Inflammatory macrophage (primary cell): ENCODE results near the gene MAP3K7.

Experiments used
- DNase-seq, 2 donors: peaks; one replicate each; pipeline ENCODE4 v3.0.0-alpha.2; 2020 to 2022

MAP3K7 gene

GRCh38 chr6:90523779-90524310 is 63.0 kb downstream of the MAP3K7 start:
- DNase-seq, result no peak

GRCh38 chr6:90521955-90522354 is 64.9 kb downstream of the MAP3K7 start:
- no peak for DNase-seq

- no peak for DNase-seq
These were observed 70.7 kb downstream of the MAP3K7 start for GRCh38 chr6:90516074-90516660.

GRCh38 chr6:90514496-90514895 is 72.4 kb downstream of the MAP3K7 start:
- no peak for DNase-seq

- DNase-seq, result no peak
These were observed 78.1 kb downstream of the MAP3K7 start for GRCh38 chr6:90508753-90509152.

GRCh38 chr6:90502866-90503407 is 83.9 kb downstream of the MAP3K7 start:
- DNase-seq, result no peak

- DNase-seq, result no peak
These were observed 84.5 kb downstream of the MAP3K7 start for GRCh38 chr6:90502381-90502780.

- DNase-seq, result no peak
These were observed 86.4 kb downstream of the MAP3K7 start for GRCh38 chr6:90500458-90500857.

- no peak for DNase-seq
These were observed 89.5 kb downstream of the MAP3K7 start for GRCh38 chr6:90497411-90497810.

GRCh38 chr6:90496258-90497016 is 90.4 kb downstream of the MAP3K7 start:
- DNase-seq, result no peak

- DNase-seq, result no peak
These were observed 91.6 kb downstream of the MAP3K7 start for GRCh38 chr6:90495216-90495817.

GRCh38 chr6:90494067-90494780 is 92.6 kb downstream of the MAP3K7 start:
- no peak for DNase-seq

- DNase-seq, result no peak
These were observed 93.5 kb downstream of the MAP3K7 start for GRCh38 chr6:90493332-90493731.

- no peak for DNase-seq
These were observed 94.1 kb downstream of the MAP3K7 start for GRCh38 chr6:90492798-90493197.

GRCh38 chr6:90492369-90492768 is 94.5 kb downstream of the MAP3K7 start:
- DNase-seq, result no peak

- DNase-seq, result no peak
These were observed 96.7 kb downstream of the MAP3K7 start for GRCh38 chr6:90490030-90490716.

GRCh38 chr6:90488816-90489215 is 98.1 kb downstream of the MAP3K7 start:
- no peak for DNase-seq

GRCh38 chr6:90485635-90486277 is 101.1 kb downstream of the MAP3K7 start:
- peak; percentile 12 to 42 for DNase-seq

GRCh38 chr6:90484903-90485302 is 102.0 kb downstream of the MAP3K7 start:
- no peak for DNase-seq

- DNase-seq, result no peak
These were observed 102.5 kb downstream of the MAP3K7 start for GRCh38 chr6:90484385-90484784.

- no peak for DNase-seq
These were observed 102.9 kb downstream of the MAP3K7 start for GRCh38 chr6:90483956-90484355.
